OCI-LY3 (cell line): ENCODE measurements around the gene OSBPL6.

ENCODE experiments used
- EZH2phosphoT487 ChIP-seq: fragments of 200-600 bp; shearing (Covaris generic); IDR thresholded peaks from 2 replicates; pipeline ENCODE4 v1.6.1; 2018; ENCODE audit warnings: antibody characterized with exemption, mixed run types, low read depth
- TF ChIP-seq, protein P1 (sequence below): fragments of 200-600, 300-600 bp; sonication (generic); IDR thresholded peaks from 2 replicates; pipeline ENCODE4 v1.5.1; 2014; ENCODE audit warnings: antibody characterized with exemption, low read length, low read depth

GRCh38 chr2:178333851-178334250 lies 139.5 kb downstream of the OSBPL6 start:
- TF ChIP-seq, protein P1, sequence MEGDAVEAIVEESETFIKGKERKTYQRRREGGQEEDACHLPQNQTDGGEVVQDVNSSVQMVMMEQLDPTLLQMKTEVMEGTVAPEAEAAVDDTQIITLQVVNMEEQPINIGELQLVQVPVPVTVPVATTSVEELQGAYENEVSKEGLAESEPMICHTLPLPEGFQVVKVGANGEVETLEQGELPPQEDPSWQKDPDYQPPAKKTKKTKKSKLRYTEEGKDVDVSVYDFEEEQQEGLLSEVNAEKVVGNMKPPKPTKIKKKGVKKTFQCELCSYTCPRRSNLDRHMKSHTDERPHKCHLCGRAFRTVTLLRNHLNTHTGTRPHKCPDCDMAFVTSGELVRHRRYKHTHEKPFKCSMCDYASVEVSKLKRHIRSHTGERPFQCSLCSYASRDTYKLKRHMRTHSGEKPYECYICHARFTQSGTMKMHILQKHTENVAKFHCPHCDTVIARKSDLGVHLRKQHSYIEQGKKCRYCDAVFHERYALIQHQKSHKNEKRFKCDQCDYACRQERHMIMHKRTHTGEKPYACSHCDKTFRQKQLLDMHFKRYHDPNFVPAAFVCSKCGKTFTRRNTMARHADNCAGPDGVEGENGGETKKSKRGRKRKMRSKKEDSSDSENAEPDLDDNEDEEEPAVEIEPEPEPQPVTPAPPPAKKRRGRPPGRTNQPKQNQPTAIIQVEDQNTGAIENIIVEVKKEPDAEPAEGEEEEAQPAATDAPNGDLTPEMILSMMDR: no peak
- TF ChIP-seq EZH2phosphoT487: no peak
